Peyer's patch (tissue), 4 donors: ENCODE results near the gene NKX6-2. TPM values are rescaled to one million over a fixed set of nuclear protein-coding genes. Genes with fewer than 3 reads are reported as not detected.

Source experiments
- DNase-seq, 3 donors: peaks; one replicate each; pipeline ENCODE4 v3.0.0-alpha.2; 2017 to 2019
- H3K27ac ChIP-seq, 4 donors: fragments of 200-600 bp; sonication (generic); one replicate each; pipeline ENCODE4 v1.5.1; 2016 to 2019
- H3K27me3 ChIP-seq, 2 donors: fragments of 200-600 bp; sonication (generic); one replicate each; pipeline ENCODE4 v1.5.1; 2019
- H3K36me3 ChIP-seq, 3 donors: fragments of 200-600 bp; sonication (generic); one replicate each; pipeline ENCODE4 v1.5.1; 2016 to 2019
- H3K4me1 ChIP-seq, 4 donors: fragments of 200-600 bp; sonication (generic); one replicate each; pipeline ENCODE4 v1.5.1; 2016 to 2019
- H3K4me3 ChIP-seq, 4 donors: fragments of 200-600 bp; sonication (generic); 1 replicate in 3 of 4; 2 replicates in 1 of 4; pipeline ENCODE4 v1.5.1; 2016 to 2019; ENCODE audit warnings: mild to moderate bottlenecking in 1 of 4
- H3K9me3 ChIP-seq, 4 donors: fragments of 200-600 bp; sonication (generic); one replicate each; pipeline ENCODE4 v1.5.1; 2016 to 2019; ENCODE audit warnings: mild to moderate bottlenecking in 1 of 4
- CTCF ChIP-seq, 6 experiments: fragments of 450-650 bp in 4 of 6; fragments of 200-600 bp in 2 of 6; sonication (generic) in 1 of 6; IDR thresholded peaks; one replicate each; pipeline ENCODE4 v1.5.1; 2017 to 2019; ENCODE audit warnings: antibody characterized with exemption in 6 of 6, mild to moderate bottlenecking in 3 of 6, moderate library complexity in 1 of 6
- POLR2A ChIP-seq, 2 donors: fragments of 450-650 bp; IDR thresholded peaks; one replicate each; pipeline ENCODE4 v1.5.1; 2017; ENCODE audit warnings: antibody characterized with exemption in 2 of 2, mild to moderate bottlenecking in 2 of 2, moderate library complexity in 2 of 2
- total RNA-seq, 4 donors: library from RNA; depleted of rRNA; stranded (reverse); fragments of >200 nt; gene quantifications; one replicate each; pipeline ENCODE4 v1.1.0, GENCODE V29; 2016

The NKX6-2 gene
- total RNA-seq, 4 donors from 2014 or later = not detected

DNA sequence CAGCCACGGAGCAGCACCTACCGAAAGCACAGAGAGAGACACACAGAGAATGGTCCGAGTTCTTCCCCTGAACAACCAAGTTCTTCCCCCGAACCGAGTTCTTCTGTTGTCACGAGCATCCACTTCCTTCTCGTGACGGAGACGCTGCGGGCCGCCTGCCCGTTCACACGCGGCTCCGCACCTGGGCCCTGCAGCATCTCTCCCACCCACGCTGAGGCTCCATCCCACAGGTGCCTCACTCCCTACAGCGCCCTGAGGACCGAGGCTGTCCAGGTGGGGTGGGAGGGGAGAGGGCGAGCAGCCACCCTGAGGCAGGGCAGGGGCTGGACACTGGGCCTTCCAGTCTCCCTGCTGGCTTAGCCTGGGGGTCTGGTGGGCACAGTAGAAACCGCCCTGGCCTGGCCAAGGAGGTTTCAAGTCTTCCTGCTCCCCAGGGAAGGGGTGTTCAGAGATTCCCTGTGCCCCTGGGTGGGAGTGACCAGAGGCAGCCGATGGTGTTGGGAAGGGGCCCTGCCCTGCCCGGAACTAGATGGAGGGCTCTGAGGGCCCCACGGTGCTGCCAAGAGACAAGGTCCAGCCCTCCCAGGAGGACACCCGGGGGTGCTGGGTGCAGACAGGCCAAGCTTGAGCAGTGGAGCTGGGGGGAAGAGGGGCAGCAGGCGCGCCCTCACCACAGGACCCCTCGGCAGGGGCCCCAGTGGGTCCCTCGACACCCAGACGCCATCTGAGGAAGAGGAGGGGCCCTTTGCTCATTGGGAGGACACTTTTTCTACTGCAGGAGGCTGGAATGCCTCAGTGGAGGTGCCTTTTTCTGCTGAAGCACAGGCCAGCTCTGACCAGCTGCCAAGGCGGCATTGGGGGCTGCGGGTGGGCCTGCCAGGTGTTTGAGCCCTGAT, 5.2 kb upstream of the NKX6-2 start:
- DNase-seq = no peak
- Histone ChIP-seq H3K36me3 (no peaks in the 10 kb centered on the region), H3K27me3 (peaks cover 0 to 32% of the 10 kb centered on the region in 2 donors), H3K9me3 (no peaks in the 10 kb centered on the region), H3K4me3 (no peak overlapping the region), H3K4me1 (peaks cover 0 to 24% (median 4%) of the 10 kb centered on the region in 4 donors), H3K27ac (no peak overlapping the region)
- TF ChIP-seq POLR2A (IDR thresholded peaks at IDR 0.05) (no peak), CTCF (IDR thresholded peaks at IDR 0.05) (no peak)

DNA sequence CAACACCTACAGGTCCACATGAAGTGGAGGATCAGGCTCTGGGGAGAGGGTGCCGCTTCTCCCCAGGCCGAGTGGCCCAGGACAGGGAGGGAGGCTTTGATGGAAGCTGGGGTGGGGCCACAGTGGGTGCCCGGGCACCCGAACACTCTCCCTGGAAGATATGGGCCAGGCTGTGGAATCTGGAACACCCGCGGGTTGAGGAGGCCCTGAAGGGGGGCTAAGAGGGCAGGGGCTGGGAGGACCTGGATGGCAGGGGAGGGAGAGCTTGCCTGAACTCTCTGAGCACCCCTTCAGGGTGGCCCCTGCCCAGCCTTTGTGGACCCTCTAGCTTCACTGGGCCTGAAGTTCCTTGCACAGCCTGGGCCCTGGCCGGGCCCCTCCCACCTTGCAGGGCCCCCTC, 4.5 kb upstream of the NKX6-2 start:
- DNase-seq = no peak
- no peak overlapping the region for H3K27ac ChIP-seq
- no peaks in the 10 kb centered on the region for H3K9me3 ChIP-seq
- peaks cover 0 to 35% of the 10 kb centered on the region in 2 donors for H3K27me3 ChIP-seq
- H3K4me3 ChIP-seq = no peak overlapping the region
- no peak for TF ChIP-seq CTCF (IDR thresholded peaks at IDR 0.05)
- no peak for TF ChIP-seq POLR2A (IDR thresholded peaks at IDR 0.05)
- H3K36me3 ChIP-seq = no peaks in the 10 kb centered on the region
- H3K4me1 ChIP-seq = peaks cover 0 to 27% (median 4%) of the 10 kb centered on the region in 4 donors

DNA sequence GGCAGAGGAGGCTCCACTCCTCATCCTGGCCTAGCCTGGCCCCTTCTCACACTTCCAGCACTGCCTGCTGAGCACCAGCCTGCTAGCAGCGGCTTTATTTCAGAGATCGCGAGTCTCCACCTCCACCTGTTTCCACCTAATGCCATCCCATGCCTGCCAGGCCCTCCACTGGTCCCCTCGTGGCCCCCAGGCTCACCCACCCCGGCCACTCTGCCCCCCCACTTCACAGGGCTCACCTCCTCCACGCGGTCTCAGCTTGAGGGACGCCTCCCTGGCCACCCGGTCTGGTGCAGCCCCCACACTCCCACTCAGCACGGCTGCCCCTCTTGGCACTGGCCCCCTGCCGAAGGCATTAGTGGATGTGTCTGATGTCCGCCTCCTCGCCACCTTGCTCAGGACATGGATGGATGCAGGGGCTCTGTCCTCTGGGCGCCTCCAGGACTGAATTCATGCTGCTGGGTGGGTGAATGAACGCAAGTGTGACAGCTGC, 3.8 kb upstream of the NKX6-2 start:
- H3K4me3 ChIP-seq = no peak overlapping the region
- H3K36me3 ChIP-seq = no peaks in the 10 kb centered on the region
- TF ChIP-seq CTCF (IDR thresholded peaks at IDR 0.05) (no peak), POLR2A (IDR thresholded peaks at IDR 0.05) (no peak)
- H3K4me1 ChIP-seq = peaks cover 0 to 35% (median 4%) of the 10 kb centered on the region in 4 donors
- no peak overlapping the region for H3K27ac ChIP-seq
- no peak for DNase-seq
- H3K27me3 ChIP-seq = peaks cover 0 to 43% of the 10 kb centered on the region in 2 donors
- H3K9me3 ChIP-seq = no peaks in the 10 kb centered on the region

DNA sequence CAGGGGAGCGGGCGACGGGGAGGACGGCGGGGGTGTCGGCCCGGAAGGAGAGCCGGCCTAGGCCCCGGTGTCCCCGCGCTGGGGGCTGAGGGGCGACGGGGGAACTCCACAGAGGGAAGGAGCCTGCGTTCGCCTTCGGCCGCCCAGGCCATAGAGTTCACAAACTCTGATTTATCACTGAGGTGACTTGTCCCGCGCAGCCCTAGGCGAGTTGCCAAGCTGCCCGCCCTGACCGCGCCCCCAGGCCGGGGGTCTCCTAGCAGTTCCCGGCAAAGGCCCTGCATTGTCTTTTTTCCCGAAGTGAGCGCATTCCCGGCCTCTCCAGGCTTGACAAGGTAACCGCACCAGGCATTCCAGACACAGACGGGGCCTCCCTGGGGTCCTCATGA, 2.9 kb upstream of the NKX6-2 start:
- TF ChIP-seq CTCF (IDR thresholded peaks at IDR 0.05) = no peak
- TF ChIP-seq POLR2A (IDR thresholded peaks at IDR 0.05) = no peak

GRCh38 chr10:132788180-132788830, 2.4 kb upstream of the NKX6-2 start:
- H3K4me3 ChIP-seq = no peak overlapping the region
- TF ChIP-seq CTCF (IDR thresholded peaks at IDR 0.05) (peak in 3 of 6 experiments; percentile 14 to 30 (median 16)), POLR2A (IDR thresholded peaks at IDR 0.05) (no peak)
- H3K9me3 ChIP-seq = no peaks in the 10 kb centered on the region
- DNase-seq = no peak
- H3K27ac ChIP-seq = no peak overlapping the region
- peaks cover 0 to 38% (median 4%) of the 10 kb centered on the region in 4 donors for H3K4me1 ChIP-seq
- H3K27me3 ChIP-seq = peaks cover 0 to 52% of the 10 kb centered on the region in 2 donors
- H3K36me3 ChIP-seq = peaks cover 0 to under 1% (median 0%) of the 10 kb centered on the region in 3 donors

More for the DNA sequence above, 2.9 kb upstream of the NKX6-2 start:
- Histone ChIP-seq H3K4me1 (peaks cover 0 to 38% (median 4%) of the 10 kb centered on the region in 4 donors), H3K4me3 (no peak overlapping the region), H3K27me3 (peaks cover 0 to 51% of the 10 kb centered on the region in 2 donors), H3K9me3 (no peaks in the 10 kb centered on the region), H3K27ac (no peak overlapping the region), H3K36me3 (no peaks in the 10 kb centered on the region)
- no peak for DNase-seq
